ENCODE results near the gene ZNF418.

DNA sequence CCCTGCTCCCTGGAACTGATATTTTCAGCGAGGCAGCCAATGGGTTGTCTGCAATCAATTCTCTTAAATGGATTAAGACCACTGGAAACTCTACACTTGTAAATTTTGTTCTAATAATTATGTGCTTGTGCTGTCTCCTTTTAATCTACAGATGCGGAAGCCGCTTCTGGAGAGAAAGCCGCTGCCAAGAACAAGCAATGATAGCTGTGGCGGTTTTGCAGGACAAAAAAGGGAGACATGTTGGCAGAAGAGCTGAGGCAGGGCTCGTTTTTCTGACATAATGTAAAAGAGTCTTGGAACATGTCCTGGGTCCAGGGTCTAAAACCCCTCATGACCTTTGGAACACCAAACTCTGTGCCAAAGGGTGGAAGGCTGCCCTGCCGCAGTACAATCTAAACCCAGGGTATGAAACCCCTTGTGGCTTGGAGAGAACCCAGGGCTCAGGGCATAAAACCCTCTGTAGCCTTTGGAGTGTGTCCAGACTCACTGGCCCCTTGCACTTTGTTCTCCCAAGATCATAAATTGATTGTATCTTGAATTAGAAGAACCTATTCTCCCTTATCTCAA, 31.5 kb downstream of the ZNF418 start:
- TF ChIP-seq, protein P1, sequence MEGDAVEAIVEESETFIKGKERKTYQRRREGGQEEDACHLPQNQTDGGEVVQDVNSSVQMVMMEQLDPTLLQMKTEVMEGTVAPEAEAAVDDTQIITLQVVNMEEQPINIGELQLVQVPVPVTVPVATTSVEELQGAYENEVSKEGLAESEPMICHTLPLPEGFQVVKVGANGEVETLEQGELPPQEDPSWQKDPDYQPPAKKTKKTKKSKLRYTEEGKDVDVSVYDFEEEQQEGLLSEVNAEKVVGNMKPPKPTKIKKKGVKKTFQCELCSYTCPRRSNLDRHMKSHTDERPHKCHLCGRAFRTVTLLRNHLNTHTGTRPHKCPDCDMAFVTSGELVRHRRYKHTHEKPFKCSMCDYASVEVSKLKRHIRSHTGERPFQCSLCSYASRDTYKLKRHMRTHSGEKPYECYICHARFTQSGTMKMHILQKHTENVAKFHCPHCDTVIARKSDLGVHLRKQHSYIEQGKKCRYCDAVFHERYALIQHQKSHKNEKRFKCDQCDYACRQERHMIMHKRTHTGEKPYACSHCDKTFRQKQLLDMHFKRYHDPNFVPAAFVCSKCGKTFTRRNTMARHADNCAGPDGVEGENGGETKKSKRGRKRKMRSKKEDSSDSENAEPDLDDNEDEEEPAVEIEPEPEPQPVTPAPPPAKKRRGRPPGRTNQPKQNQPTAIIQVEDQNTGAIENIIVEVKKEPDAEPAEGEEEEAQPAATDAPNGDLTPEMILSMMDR (IDR thresholded peaks at IDR 0.05) = no peak
- TF ChIP-seq EP300 (IDR thresholded peaks at IDR 0.05) = no peak

Data from esophagus muscularis mucosa (tissue), 3 donors.